PC-9 (cell line): ENCODE data around the gene STAP2.

Experiments
- EZH2 ChIP-seq: fragments of 200-600 bp; sonication (generic); IDR thresholded peaks from 2 replicates; pipeline ENCODE4 v1.8.0; 2017; ENCODE audit warnings: antibody characterized with exemption, low read depth
- TF ChIP-seq, protein P1 (sequence below): fragments of 200-600 bp; sonication (generic); conservative IDR thresholded peaks from 2 replicates; pipeline ENCODE4 v1.6.1; 2017; ENCODE audit warnings: mixed run types, antibody characterized with exemption, mild to moderate bottlenecking, moderate library complexity

DNA sequence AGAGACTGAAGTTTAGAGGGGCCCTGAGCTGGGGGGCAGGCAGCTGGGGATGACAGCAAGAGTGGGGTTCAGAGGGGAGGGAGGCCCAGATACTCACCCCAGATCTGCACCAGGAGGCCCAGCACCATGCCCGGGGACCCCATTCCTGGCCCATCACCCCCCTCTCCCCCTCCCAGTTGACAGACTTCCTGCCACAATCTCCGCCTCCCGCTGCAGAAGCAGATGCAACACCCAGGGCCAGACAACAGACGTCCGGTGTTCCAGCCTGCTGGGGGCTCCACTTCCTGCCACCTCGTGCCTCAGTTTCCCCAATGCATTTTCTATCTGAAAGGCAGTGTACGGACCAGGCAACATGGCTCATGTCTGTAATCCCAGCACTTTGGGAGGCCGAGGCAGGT is 36.4 kb downstream of the STAP2 start, which contains the start of gene TMIGD2:
- TF ChIP-seq, protein P1, sequence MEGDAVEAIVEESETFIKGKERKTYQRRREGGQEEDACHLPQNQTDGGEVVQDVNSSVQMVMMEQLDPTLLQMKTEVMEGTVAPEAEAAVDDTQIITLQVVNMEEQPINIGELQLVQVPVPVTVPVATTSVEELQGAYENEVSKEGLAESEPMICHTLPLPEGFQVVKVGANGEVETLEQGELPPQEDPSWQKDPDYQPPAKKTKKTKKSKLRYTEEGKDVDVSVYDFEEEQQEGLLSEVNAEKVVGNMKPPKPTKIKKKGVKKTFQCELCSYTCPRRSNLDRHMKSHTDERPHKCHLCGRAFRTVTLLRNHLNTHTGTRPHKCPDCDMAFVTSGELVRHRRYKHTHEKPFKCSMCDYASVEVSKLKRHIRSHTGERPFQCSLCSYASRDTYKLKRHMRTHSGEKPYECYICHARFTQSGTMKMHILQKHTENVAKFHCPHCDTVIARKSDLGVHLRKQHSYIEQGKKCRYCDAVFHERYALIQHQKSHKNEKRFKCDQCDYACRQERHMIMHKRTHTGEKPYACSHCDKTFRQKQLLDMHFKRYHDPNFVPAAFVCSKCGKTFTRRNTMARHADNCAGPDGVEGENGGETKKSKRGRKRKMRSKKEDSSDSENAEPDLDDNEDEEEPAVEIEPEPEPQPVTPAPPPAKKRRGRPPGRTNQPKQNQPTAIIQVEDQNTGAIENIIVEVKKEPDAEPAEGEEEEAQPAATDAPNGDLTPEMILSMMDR: no peak
- TF ChIP-seq EZH2: no peak
